Measurements from ENCODE around the gene C10orf90. TPM values are rescaled to one million over a fixed set of nuclear protein-coding genes. Genes with fewer than 3 reads are reported as not detected.

C10orf90 gene
- total RNA-seq, 1 donor = 0.72 TPM

DNA sequence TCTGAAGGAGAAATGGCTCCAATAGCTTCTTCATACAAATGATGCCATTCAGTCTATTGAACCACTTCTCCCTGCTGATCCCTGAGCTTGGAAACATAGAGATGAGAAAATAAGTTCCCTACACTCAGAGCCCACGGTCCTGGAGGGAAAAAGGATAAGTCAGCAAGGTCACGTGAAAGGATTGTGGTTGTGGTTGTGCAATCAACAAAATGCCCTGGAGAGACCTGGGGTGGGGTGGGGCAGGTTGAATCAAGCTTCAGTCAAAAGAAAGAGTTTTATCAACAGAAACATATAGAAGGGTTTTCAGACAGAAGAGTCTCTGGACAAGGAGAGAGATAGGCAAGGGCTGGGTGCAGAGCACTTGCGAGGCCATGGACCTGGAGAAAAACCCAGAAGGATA is 30.1 kb downstream of the C10orf90 start:
- H3K9me3 ChIP-seq (ENCODE audit: low read depth, low read length) = no peaks in the 10 kb centered on the region
- H3K36me3 ChIP-seq (ENCODE audit: insufficient read depth, low read length) = no peaks in the 10 kb centered on the region
- no peaks in the 10 kb centered on the region for H4K20me1 ChIP-seq (ENCODE audit: insufficient read depth, low read length)
- H3K4me1 ChIP-seq (ENCODE audit: insufficient read depth, low read length) = peaks cover under 1% of the 10 kb centered on the region
- peaks cover 20% of the 10 kb centered on the region for H3K27me3 ChIP-seq (ENCODE audit: insufficient read depth, low read length)
- no peak for DNase-seq (ENCODE audit: insufficient read length, low spot score, missing footprints)
- no peak overlapping the region for H3K4me3 ChIP-seq (ENCODE audit: insufficient read depth, low read length)
- no peak overlapping the region for H2AFZ ChIP-seq (ENCODE audit: low read length)
- TF ChIP-seq, protein P1, sequence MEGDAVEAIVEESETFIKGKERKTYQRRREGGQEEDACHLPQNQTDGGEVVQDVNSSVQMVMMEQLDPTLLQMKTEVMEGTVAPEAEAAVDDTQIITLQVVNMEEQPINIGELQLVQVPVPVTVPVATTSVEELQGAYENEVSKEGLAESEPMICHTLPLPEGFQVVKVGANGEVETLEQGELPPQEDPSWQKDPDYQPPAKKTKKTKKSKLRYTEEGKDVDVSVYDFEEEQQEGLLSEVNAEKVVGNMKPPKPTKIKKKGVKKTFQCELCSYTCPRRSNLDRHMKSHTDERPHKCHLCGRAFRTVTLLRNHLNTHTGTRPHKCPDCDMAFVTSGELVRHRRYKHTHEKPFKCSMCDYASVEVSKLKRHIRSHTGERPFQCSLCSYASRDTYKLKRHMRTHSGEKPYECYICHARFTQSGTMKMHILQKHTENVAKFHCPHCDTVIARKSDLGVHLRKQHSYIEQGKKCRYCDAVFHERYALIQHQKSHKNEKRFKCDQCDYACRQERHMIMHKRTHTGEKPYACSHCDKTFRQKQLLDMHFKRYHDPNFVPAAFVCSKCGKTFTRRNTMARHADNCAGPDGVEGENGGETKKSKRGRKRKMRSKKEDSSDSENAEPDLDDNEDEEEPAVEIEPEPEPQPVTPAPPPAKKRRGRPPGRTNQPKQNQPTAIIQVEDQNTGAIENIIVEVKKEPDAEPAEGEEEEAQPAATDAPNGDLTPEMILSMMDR (IDR thresholded peaks at IDR 0.05; ENCODE audit: extremely low read depth, low read depth, low read length) = no peak
- H3K27ac ChIP-seq (ENCODE audit: low read depth, low read length) = no peak overlapping the region
- no peaks in the 10 kb centered on the region for H3K79me2 ChIP-seq (ENCODE audit: insufficient read depth, low read length)
- H3K4me2 ChIP-seq (ENCODE audit: insufficient read depth, low read length) = no peak overlapping the region

DNA sequence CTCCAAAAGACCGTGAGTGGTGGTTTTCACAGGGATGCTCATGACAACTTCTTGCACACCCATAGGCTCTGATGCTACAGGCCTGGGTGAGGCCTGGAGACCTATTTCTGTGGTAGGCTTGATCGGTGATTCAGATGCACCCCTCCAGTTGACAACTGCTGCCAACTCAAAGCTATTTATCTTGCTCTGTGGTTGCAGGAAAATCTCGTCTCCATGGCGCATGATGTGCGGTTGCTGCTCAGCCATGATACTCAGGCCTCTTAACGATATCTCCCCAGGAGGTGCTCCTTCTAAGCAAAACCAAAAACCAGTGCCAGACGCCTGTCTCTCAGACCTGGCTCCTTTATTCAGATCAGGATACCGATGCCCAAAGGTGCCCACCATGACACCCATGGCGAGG is 31.4 kb downstream of the C10orf90 start:
- Histone ChIP-seq H3K4me2 (ENCODE audit: insufficient read depth, low read length) (no peak overlapping the region), H3K4me3 (ENCODE audit: insufficient read depth, low read length) (no peak overlapping the region), H3K27me3 (ENCODE audit: insufficient read depth, low read length) (peaks cover 19% of the 10 kb centered on the region), H2AFZ (ENCODE audit: low read length) (no peak overlapping the region), H3K27ac (ENCODE audit: low read depth, low read length) (no peak overlapping the region), H4K20me1 (ENCODE audit: insufficient read depth, low read length) (no peaks in the 10 kb centered on the region), H3K4me1 (ENCODE audit: insufficient read depth, low read length) (no peaks in the 10 kb centered on the region), H3K9me3 (ENCODE audit: low read depth, low read length) (no peaks in the 10 kb centered on the region), H3K79me2 (ENCODE audit: insufficient read depth, low read length) (no peaks in the 10 kb centered on the region), H3K36me3 (ENCODE audit: insufficient read depth, low read length) (no peaks in the 10 kb centered on the region)
- TF ChIP-seq, protein P1 (IDR thresholded peaks at IDR 0.05; ENCODE audit: extremely low read depth, low read depth, low read length) = no peak
- DNase-seq (ENCODE audit: insufficient read length, low spot score, missing footprints) = no peak

DNA sequence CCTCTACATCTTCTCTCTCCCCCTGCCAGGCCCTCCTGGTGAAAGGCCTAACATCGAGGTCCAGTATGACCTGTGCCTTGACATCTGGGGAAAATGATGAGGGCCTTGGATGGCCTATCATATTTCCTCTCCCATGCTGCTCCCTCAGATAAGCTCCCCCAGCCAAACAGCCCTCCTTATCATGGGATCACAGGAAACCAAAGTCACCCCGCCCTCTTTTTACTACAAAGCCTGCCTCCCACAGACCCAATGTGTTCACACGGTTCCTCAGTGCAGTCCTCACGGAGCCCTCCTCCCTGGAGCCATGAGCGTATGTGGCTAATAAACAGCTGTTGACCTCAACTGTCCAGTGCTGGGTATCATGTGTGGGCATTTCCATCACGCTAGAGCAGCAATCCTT is 32.0 kb downstream of the C10orf90 start:
- TF ChIP-seq, protein P1 (IDR thresholded peaks at IDR 0.05; ENCODE audit: extremely low read depth, low read depth, low read length) = no peak
- H3K4me1 ChIP-seq (ENCODE audit: insufficient read depth, low read length) = no peaks in the 10 kb centered on the region
- H3K27me3 ChIP-seq (ENCODE audit: insufficient read depth, low read length) = peaks cover 21% of the 10 kb centered on the region
- H3K36me3 ChIP-seq (ENCODE audit: insufficient read depth, low read length) = no peaks in the 10 kb centered on the region
- no peaks in the 10 kb centered on the region for H4K20me1 ChIP-seq (ENCODE audit: insufficient read depth, low read length)
- no peak overlapping the region for H3K4me2 ChIP-seq (ENCODE audit: insufficient read depth, low read length)
- H3K27ac ChIP-seq (ENCODE audit: low read depth, low read length) = no peak overlapping the region
- H2AFZ ChIP-seq (ENCODE audit: low read length) = no peak overlapping the region
- no peaks in the 10 kb centered on the region for H3K79me2 ChIP-seq (ENCODE audit: insufficient read depth, low read length)
- H3K9me3 ChIP-seq (ENCODE audit: low read depth, low read length) = no peaks in the 10 kb centered on the region
- H3K4me3 ChIP-seq (ENCODE audit: insufficient read depth, low read length) = no peak overlapping the region
- no peak for DNase-seq (ENCODE audit: insufficient read length, low spot score, missing footprints)

DNA sequence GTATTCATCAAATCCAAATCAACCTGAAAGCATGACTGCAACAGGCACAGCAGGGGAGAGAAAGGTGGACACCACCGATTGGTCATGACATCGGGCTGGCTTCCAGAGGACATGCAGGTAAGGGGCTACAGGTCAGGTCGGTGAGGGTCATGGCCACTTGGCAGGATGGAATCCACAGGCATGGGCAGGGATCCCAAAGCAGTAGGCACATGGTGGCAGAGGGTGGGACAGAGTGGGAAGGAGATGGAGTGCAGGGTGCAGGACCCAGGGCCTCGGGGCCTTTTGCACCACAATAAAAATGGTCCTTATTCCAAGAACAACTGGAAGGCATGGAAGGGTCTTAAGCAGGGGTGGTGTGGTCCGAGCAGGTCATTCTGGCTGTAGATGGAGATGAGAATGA is 33.0 kb downstream of the C10orf90 start:
- TF ChIP-seq, protein P1 (IDR thresholded peaks at IDR 0.05; ENCODE audit: extremely low read depth, low read depth, low read length) = no peak
- Histone ChIP-seq H3K4me2 (ENCODE audit: insufficient read depth, low read length) (no peak overlapping the region), H2AFZ (ENCODE audit: low read length) (no peak overlapping the region), H3K9me3 (ENCODE audit: low read depth, low read length) (no peaks in the 10 kb centered on the region), H3K27me3 (ENCODE audit: insufficient read depth, low read length) (peaks cover 25% of the 10 kb centered on the region), H3K79me2 (ENCODE audit: insufficient read depth, low read length) (no peaks in the 10 kb centered on the region), H3K4me3 (ENCODE audit: insufficient read depth, low read length) (no peak overlapping the region), H3K36me3 (ENCODE audit: insufficient read depth, low read length) (no peaks in the 10 kb centered on the region), H4K20me1 (ENCODE audit: insufficient read depth, low read length) (no peaks in the 10 kb centered on the region), H3K27ac (ENCODE audit: low read depth, low read length) (no peak overlapping the region), H3K4me1 (ENCODE audit: insufficient read depth, low read length) (no peaks in the 10 kb centered on the region)
- DNase-seq (ENCODE audit: insufficient read length, low spot score, missing footprints) = no peak
